CD4-positive, alpha-beta T cell treated with Interferon gamma for 1 hour (primary cell): ENCODE measurements around the gene KRTAP20-2.

Experiments
- DNase-seq: peaks from one replicate; pipeline ENCODE4 v3.0.0-alpha.2; 2020

KRTAP20-2 gene

DNA sequence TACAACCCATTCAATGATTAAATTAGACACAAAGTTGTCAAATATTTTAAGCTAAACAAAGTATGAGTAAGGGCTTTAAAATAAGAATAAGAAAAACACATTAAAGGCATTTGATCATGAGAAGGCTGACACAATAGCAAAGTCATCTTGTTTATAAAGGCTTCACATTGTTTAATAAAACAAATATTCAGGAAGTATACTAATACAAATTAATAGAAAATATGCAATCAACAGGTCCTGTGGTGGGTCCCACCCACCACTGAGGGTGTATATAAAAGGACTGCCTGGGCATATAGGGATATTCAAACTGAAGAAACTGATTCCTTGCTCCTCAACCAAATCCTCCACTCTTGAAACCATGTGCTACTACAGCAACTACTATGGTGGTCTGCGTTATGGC is at the start of gene KRTAP20-2:
Gene KRTAP20-2, plus strand, starts transcription at position 301 of the 400 bp plus-strand sequence. Its CDS starts 58 bp downstream, at position 359.
- no peak for DNase-seq

DNA sequence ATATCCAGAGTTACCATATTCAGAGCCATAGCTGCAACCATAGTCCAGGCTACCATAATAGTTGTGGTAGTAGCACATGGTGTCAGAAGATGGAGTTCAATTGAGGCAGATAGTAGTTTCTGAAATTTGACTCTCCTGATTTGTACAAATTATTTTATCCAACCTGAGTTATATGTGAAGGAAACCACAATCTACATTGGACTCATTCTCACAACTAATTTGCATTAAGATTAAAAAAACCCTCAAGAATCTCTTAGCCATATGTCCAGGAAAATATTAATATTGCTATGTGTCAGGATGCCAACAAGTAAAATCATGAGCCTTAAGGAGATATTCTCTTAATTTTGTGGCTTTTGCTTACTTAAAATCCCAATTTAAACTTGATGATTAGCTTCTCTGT is 44.7 kb upstream of the KRTAP20-2 start, which contains the start of gene KRTAP22-2:
Gene KRTAP22-2, minus strand, starts transcription at position 101 of the 400 bp plus-strand sequence.
- DNase-seq = no peak

DNA sequence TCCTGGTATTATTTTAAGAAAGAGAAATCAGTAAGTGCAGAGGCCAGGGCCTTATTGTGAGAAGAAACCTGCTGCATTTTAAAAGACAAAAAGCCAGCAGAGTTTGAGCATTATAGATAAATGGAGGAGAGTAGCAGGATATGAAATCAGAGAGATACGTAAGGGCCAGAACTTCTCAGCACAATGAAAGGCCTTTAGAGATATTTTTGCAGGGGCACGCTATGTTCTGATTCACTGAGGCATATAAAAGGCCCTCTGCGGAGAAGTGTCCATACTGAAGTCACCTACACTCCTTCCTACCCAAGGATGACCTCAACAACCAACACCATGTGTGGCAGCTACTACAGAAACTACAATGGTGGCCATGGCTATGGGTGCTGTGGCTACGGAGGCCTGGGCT is 42.9 kb upstream of the KRTAP20-2 start, which contains the start of gene KRTAP6-3:
Gene KRTAP6-3, plus strand, starts transcription at position 301 of the 400 bp plus-strand sequence. Its CDS starts 6 bp downstream, at position 307.
- DNase-seq = no peak

DNA sequence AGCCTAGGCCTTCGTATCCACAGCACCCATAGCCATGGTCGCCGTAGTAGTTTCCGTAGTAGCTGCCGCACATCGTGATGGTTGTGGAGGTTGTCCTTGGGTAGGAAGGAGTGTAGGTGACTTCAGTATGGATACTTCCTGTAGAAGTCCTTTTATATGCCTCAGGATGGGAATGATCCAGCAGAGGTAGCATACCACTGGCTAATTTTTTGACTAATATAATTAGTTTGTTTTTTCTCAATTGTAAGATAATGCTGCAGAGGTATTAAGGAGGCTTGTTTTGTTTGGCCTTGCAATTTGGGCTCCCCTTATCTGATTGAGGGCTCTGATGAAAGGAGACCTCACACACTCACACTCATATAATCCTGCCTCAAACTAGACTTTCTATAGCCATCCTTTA is 36.2 kb upstream of the KRTAP20-2 start, which contains the start of gene KRTAP6-2:
Gene KRTAP6-2, minus strand, starts transcription at position 101 of the 400 bp plus-strand sequence. Its CDS starts 28 bp downstream, at position 73.
- DNase-seq = no peak

DNA sequence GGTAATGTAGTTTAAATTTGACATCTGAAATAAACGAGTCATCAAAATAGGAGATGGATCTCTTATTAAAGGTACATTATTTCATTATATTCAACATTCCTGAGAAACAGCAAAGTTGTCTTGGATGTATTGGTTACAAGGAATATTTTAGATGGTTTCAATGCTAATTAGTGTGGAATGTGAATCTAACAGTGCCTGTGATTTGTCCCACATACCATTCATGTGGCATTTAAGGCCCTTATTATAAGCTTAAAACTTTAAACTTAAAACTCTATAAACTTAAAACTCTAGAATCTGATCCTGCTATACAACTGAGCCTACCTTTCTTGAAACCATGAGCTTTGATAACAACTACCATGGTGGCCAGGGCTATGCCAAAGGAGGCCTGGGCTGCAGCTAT is 34.2 kb upstream of the KRTAP20-2 start, which contains the start of gene KRTAP22-1:
Gene KRTAP22-1, plus strand, starts transcription at position 301 of the 400 bp plus-strand sequence.
- no peak for DNase-seq

DNA sequence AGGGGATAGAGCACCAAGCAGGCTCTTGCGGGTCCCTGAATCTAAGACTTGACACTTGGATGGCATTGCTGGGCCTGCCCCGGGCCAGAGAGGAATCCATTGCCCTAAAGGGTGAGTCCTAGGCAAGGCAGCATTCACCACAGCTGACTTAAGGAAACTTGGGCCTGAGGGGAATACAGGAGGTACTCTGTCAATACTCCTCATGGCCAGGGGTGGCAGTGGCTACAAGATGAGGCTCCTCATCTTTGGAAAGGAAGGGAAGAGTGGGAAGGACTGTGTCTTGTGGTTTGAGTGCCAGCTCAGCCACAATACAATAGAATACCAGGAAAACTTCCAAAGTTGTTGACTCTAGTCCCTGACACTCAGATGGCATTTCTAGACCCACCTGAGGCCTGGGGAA is 29.0 kb upstream of the KRTAP20-2 start:
- no peak for DNase-seq

GRCh38 chr21:30612132-30612531 is 22.9 kb upstream of the KRTAP20-2 start:
- no peak for DNase-seq

- no peak for DNase-seq
Observed at GRCh38 chr21:30613836-30614235, 21.2 kb upstream of the KRTAP20-2 start, which contains the start of gene KRTAP6-1. KRTAP6-1 (minus strand) TSS chr21:30613930; CDS start chr21:30613904, 26 bp downstream.

- no peak for DNase-seq
Observed at GRCh38 chr21:30615199-30615598, 19.8 kb upstream of the KRTAP20-2 start.

GRCh38 chr21:30616125-30616524 is 18.9 kb upstream of the KRTAP20-2 start, which contains the start of gene KRTAP20-1:
KRTAP20-1 (plus strand) TSS chr21:30616425; CDS start chr21:30616455, 30 bp downstream.
- no peak for DNase-seq

GRCh38 chr21:30620080-30620479 is 14.9 kb upstream of the KRTAP20-2 start:
- no peak for DNase-seq

DNA sequence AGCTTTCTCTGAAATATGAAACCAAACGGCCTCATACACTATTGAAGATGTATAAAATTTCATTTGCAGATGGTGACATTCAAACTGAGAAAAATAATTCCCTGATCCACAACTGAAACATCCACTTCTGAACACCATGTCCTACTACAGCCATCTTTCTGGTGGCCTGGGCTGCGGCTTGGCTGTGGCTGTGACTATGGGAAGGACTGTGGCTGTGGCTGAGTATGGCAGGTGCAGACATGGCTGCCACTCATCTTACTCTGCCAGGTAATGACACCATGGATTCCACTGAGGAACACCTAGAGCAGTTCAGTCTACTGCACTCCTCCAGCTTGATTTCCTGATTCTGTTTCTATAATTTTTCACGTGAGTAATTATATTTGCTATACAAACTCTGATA is 14.5 kb upstream of the KRTAP20-2 start, which contains the start of gene KRTAP20-4:
Gene KRTAP20-4, plus strand, starts transcription at position 106 of the 400 bp plus-strand sequence.
- no peak for DNase-seq

GRCh38 chr21:30623362-30623761 is 11.6 kb upstream of the KRTAP20-2 start:
- no peak for DNase-seq

- no peak for DNase-seq
Observed at GRCh38 chr21:30625449-30626165, 9.4 kb upstream of the KRTAP20-2 start.

DNA sequence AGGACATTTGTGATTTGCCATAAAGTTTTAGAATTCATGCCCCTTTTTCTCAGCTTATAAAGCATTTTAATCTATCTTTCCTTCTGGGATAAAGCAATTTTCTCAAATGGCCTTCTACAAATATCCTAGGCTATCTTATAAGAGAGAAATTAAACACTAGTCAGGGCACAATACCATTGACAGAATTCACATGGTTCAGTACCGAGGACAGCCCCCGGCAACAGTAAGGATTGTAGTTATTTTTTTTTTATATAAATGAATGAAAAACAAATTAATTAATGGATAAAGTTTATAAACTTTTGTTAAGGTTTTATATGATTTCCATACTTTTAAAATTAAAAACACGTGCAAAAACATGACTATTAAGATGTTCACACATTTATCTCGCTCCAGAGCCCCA is 6.9 kb upstream of the KRTAP20-2 start:
- DNase-seq = no peak

- no peak for DNase-seq
Observed at GRCh38 chr21:30629200-30629599, 5.8 kb upstream of the KRTAP20-2 start.

DNA sequence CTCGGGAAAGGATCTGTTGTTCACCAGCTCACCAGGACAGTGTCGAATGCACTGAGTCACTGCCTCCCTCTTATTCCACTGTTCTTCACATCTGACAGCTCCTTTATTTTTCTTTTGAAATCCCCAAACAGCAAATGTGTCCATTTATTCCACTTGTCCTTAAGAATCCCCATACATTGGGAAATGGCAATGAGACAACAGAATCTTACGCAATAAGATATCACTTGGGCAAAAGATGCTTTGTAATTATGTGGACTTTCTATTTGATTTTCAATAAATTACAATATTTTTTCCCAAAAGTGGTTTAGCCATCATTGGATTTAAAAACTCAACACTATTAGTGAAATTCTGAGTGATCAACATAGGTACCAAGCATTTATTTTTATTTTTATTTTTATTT is 3.7 kb downstream of the KRTAP20-2 start:
- no peak for DNase-seq

GRCh38 chr21:30642564-30642963 is 7.6 kb downstream of the KRTAP20-2 start, which contains the start of gene KRTAP20-3:
KRTAP20-3 (plus strand) TSS chr21:30642864.
- DNase-seq = no peak

- DNase-seq = no peak
Observed at GRCh38 chr21:30646904-30647414, 12.0 kb downstream of the KRTAP20-2 start.

DNA sequence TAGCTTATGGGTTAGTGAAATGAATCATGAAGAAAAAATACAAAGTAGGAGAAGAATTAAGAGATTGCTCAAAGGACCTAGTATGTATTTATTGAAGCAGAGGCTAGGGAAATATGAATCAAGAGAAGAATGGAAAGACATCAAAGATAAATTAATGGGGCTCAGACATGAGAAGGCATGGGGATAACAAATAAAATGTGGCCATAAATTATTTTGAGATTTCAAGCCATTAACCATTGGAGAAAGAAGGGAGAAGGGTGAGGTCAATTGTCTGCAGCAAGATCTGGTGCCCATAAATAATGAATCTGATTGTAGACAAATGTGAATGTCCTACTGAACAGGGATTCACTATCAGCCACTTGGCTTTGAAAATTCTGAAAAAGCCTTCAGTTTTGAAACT is 17.9 kb downstream of the KRTAP20-2 start:
- DNase-seq = no peak

- no peak for DNase-seq
Observed at GRCh38 chr21:30668776-30669175, 33.8 kb downstream of the KRTAP20-2 start.

DNA sequence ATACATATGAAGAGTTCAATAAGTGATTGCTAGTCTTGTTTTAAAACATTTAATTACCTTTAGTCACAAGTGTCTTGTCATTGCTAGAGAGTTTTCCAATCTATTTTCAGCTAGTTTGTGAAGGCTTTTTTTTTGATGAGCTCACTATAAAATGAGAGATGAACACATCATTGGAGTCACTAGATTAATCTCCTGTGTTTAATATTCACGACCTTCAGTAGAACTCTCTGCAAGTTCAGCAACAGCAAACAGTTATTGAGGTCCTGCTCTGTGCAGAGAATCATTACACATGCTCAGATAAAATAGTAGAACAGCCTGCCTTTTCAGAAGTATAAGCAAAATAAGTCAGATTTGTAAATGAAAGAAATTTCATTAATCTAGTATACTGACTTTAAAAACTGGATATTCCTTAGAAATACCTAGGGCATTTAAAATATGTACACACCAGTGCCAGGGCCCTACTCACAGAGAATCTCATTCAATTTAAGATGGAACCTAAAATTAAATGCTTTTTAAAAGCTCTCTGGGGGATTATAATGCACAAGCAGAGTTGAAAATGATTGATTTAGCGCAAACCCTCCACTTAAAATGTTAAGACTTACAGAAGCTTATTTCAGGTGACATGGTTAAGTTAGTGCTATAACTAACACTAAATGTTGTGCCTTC is 38.1 kb downstream of the KRTAP20-2 start:
- DNase-seq = no peak

DNA sequence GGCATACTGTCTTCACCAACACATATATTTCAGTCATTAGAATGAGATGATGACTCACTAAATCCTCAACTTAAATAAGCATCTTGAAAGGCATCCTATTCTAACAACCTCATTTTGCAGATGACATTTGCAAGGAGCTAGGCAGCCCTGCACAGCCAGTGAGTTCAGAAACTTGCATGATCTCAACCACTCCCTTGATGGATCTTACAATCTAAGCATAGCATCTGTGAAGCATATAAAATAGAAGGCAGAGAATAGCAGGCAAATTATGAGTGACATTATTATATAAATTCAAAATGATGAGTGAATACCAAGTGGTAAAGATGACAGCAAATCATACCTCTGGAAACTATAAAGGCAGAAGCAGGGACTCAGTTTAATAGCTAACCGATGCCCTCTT is 39.3 kb downstream of the KRTAP20-2 start:
- DNase-seq = no peak
